AG08396 (cell line): ENCODE data around the gene MAGEB3.
"Not testable (repeated sequence)": the region's sequence is repeated elsewhere in the genome, so short reads cannot be mapped to it uniquely, and the experiment has no call there.

Experiments
- DNase-seq: peaks from one replicate; pipeline ENCODE4 v3.0.0; 2012; ENCODE audit warnings: low spot score, mixed read lengths

The MAGEB3 gene

GRCh38 chrX:30230395-30230794, at the start of gene MAGEB3:
TSS of gene MAGEB3 (plus strand) at chrX:30230657. CDS start at chrX:30235925, 5,268 bp downstream.
- DNase-seq, result no peak

- DNase-seq, result no peak
Observed at GRCh38 chrX:30181353-30181752, 49.1 kb upstream of the MAGEB3 start.

GRCh38 chrX:30183554-30183953, 46.9 kb upstream of the MAGEB3 start:
- no peak for DNase-seq

GRCh38 chrX:30190426-30190825, 40.0 kb upstream of the MAGEB3 start:
- no peak for DNase-seq

GRCh38 chrX:30193910-30194309, 36.5 kb upstream of the MAGEB3 start:
- DNase-seq, result not testable (repeated sequence)

- DNase-seq, result peak; percentile 10
Observed at GRCh38 chrX:30196322-30196721, 34.1 kb upstream of the MAGEB3 start.

- no peak for DNase-seq
Observed at GRCh38 chrX:30212172-30212571, 18.3 kb upstream of the MAGEB3 start.

- no peak for DNase-seq
Observed at GRCh38 chrX:30215357-30215843, 15.1 kb upstream of the MAGEB3 start, which contains the start of gene MAGEB2. TSS of gene MAGEB2 (plus strand) at chrX:30215563. CDS start at chrX:30218581, 3,018 bp downstream.

GRCh38 chrX:30217465-30217864, 13.0 kb upstream of the MAGEB3 start:
- no peak for DNase-seq

- no peak for DNase-seq
Observed at GRCh38 chrX:30219372-30219771, 11.1 kb upstream of the MAGEB3 start.

GRCh38 chrX:30220661-30221060, 9.8 kb upstream of the MAGEB3 start:
- DNase-seq, result no peak

GRCh38 chrX:30224536-30224935, 5.9 kb upstream of the MAGEB3 start:
- no peak for DNase-seq

- DNase-seq, result no peak
Observed at GRCh38 chrX:30228526-30228925, 1.9 kb upstream of the MAGEB3 start.

GRCh38 chrX:30241724-30242415, 11.4 kb downstream of the MAGEB3 start, which contains the start of gene MAGEB4:
TSS of gene MAGEB4 (plus strand) at chrX:30242000. CDS start at chrX:30242136, 136 bp downstream.
- no peak for DNase-seq

GRCh38 chrX:30246769-30247489, 16.5 kb downstream of the MAGEB3 start, which contains the start of gene MAGEB1:
TSS of gene MAGEB1 (plus strand) at chrX:30247146. CDS start at chrX:30250494, 3,348 bp downstream.
- no peak for DNase-seq

- no peak for DNase-seq
Observed at GRCh38 chrX:30248854-30249253, 18.4 kb downstream of the MAGEB3 start.

GRCh38 chrX:30253257-30253656, 22.8 kb downstream of the MAGEB3 start:
- no peak for DNase-seq

- DNase-seq, result no peak
Observed at GRCh38 chrX:30259927-30260326, 29.5 kb downstream of the MAGEB3 start.

GRCh38 chrX:30261012-30261411, 30.6 kb downstream of the MAGEB3 start:
- no peak for DNase-seq

GRCh38 chrX:30262763-30263162, 32.3 kb downstream of the MAGEB3 start:
- DNase-seq, result no peak

- DNase-seq, result no peak
Observed at GRCh38 chrX:30270639-30271038, 40.2 kb downstream of the MAGEB3 start.

- DNase-seq, result peak; percentile 6
Observed at GRCh38 chrX:30275498-30275897, 45.0 kb downstream of the MAGEB3 start.

- DNase-seq, result no peak
Observed at GRCh38 chrX:30278365-30278764, 47.9 kb downstream of the MAGEB3 start.
